ENCODE data around the gene CFAP161. TPM values are rescaled to one million over a fixed set of nuclear protein-coding genes. Genes with fewer than 3 reads are reported as not detected.
A peak's percentile ranks its signal among the peaks of the same experiment; 100 is the strongest.

Gene CFAP161
- total and polyA plus RNA-seq, 4 donors, result 2.4 to 11.2 (median 3.9) TPM

DNA sequence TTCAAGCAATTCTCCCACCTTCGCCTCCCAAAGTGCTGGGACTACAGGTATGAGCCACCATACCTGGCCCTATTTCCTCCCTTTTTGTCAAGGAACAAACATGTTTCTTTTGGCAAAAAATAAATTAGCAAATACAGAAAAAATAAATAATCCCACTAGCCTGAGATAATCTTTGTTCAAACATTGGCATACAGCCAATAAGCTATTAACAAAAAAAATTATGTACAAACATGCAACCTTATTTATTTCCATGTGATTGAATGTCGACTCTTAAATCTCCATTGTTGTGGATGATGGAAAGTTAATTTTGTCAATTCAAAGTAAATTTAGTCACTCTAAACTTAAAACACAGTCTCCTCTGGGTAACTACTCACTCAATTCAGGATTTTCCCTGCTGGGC, 44.3 kb downstream of the CFAP161 start:
- WGBS, 2 donors, result 73 to 84% methylated on average over 2 of the region's 2 CpGs
- H3K27ac ChIP-seq (ENCODE audit: low read depth in 1 of 2, low read length in 1 of 2), result no peak overlapping the region
- TF ChIP-seq, protein P1, sequence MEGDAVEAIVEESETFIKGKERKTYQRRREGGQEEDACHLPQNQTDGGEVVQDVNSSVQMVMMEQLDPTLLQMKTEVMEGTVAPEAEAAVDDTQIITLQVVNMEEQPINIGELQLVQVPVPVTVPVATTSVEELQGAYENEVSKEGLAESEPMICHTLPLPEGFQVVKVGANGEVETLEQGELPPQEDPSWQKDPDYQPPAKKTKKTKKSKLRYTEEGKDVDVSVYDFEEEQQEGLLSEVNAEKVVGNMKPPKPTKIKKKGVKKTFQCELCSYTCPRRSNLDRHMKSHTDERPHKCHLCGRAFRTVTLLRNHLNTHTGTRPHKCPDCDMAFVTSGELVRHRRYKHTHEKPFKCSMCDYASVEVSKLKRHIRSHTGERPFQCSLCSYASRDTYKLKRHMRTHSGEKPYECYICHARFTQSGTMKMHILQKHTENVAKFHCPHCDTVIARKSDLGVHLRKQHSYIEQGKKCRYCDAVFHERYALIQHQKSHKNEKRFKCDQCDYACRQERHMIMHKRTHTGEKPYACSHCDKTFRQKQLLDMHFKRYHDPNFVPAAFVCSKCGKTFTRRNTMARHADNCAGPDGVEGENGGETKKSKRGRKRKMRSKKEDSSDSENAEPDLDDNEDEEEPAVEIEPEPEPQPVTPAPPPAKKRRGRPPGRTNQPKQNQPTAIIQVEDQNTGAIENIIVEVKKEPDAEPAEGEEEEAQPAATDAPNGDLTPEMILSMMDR (IDR thresholded peaks at IDR 0.05; ENCODE audit: control extremely low read depth, extremely low read depth), result no peak
- H3K9ac ChIP-seq (ENCODE audit: insufficient read depth in 1 of 2, low read length in 2 of 2), result no peak overlapping the region
- ATAC-seq (ENCODE audit: insufficient read depth, low FRiP score) (no peak), DNase-seq (no peak)
- peaks cover 0 to 21% (median 0%) of the 10 kb centered on the region in 5 donors for H3K4me1 ChIP-seq (ENCODE audit: control insufficient read depth in 5 of 5, insufficient read depth in 5 of 5, low read length in 5 of 5)
- H3K4me3 ChIP-seq, result no peak overlapping the region
- peaks cover 0 to 3% (median 0%) of the 10 kb centered on the region in 3 donors for H3K27me3 ChIP-seq (ENCODE audit: control insufficient read depth in 3 of 3, insufficient read depth in 3 of 3, low read length in 2 of 3)
- H3K36me3 ChIP-seq (ENCODE audit: control insufficient read depth in 4 of 4, insufficient read depth in 4 of 4, low read length in 4 of 4), result no peaks in the 10 kb centered on the region
- H3K9me3 ChIP-seq (ENCODE audit: control insufficient read depth in 4 of 4, insufficient read depth in 3 of 4, low read length in 3 of 4), result no peaks in the 10 kb centered on the region

DNA sequence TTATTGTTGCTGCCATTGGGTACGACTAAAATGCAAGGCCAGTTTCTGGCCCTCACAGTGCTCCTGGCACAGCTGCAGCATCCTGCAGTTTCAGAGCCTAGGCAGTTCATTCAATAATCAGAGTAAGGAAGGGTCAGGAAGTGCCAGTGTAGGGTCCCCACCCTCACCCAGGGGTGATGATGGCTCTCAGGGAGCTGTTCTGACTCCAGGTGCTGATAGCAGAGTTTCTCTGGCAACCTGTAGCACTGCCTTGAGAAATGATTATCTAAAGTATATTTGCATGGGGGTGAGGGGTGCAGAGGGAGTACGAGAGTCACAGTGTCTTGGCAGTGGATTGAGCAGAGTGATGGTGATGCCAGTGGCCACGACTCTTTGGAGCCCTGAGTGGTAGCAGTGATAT, 47.1 kb downstream of the CFAP161 start:
- Histone ChIP-seq H3K4me3 (no peak overlapping the region), H3K9me3 (ENCODE audit: control insufficient read depth in 4 of 4, insufficient read depth in 3 of 4, low read length in 3 of 4) (no peaks in the 10 kb centered on the region), H3K27me3 (ENCODE audit: control insufficient read depth in 3 of 3, insufficient read depth in 3 of 3, low read length in 2 of 3) (peaks cover 0 to 3% (median 0%) of the 10 kb centered on the region in 3 donors), H3K4me1 (ENCODE audit: control insufficient read depth in 5 of 5, insufficient read depth in 5 of 5, low read length in 5 of 5) (peaks cover 0 to 28% (median 3%) of the 10 kb centered on the region in 5 donors), H3K9ac (ENCODE audit: insufficient read depth in 1 of 2, low read length in 2 of 2) (no peak overlapping the region), H3K27ac (ENCODE audit: low read depth in 1 of 2, low read length in 1 of 2) (peak overlapping the region in 1 of 2 donors; percentile 58), H3K36me3 (ENCODE audit: control insufficient read depth in 4 of 4, insufficient read depth in 4 of 4, low read length in 4 of 4) (peaks cover 0 to 2% (median 0%) of the 10 kb centered on the region in 4 donors)
- DNase-seq (no peak), ATAC-seq (ENCODE audit: insufficient read depth, low FRiP score) (no peak)
- TF ChIP-seq, protein P1 (IDR thresholded peaks at IDR 0.05; ENCODE audit: control extremely low read depth, extremely low read depth), result no peak
- 67 to 76% methylated on average over 3 of the region's 3 CpGs for WGBS, 2 donors

DNA sequence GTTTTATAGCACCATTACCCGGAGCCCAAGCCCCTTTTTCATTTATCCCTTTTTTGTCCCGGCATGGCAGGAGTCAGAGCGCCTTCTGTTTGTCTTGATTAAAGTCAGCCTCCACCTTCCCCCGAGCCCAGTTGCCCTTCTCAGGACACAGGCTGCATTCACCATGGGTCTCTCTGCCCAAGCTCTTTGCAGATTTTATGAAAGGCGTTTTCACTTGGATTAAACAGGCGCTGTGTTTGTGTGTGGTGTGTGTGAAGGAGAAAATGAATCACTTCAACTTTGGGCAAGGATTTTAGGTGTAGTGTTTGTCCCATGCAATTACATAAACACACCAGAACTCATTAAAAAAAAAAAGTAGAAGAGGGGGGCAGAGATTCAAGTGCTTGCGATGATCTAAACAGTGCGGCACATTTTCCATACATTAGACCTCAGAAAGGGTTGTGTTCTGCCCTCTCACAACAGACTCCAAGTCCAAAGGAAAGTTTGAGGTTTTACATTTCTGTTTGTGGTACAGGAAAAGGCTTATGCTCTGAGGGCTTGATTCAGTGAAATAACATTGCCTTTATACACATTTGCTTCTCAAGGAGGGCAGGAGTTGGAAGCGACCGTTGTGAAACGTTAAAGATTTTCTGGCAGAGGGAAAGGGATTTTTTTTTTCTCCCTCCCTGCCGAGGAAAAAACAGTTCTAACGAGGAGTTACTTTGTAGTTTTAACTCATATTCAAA, 48.1 kb downstream of the CFAP161 start:
- H3K27ac ChIP-seq (ENCODE audit: low read depth in 1 of 2, low read length in 1 of 2), result peak overlapping the region in 1 of 2 donors; percentile 60
- TF ChIP-seq, protein P1 (IDR thresholded peaks at IDR 0.05; ENCODE audit: control extremely low read depth, extremely low read depth), result no peak
- WGBS, 2 donors, result 40 to 61% methylated on average over 13 of the region's 13 CpGs
- no peak overlapping the region for H3K4me3 ChIP-seq
- ATAC-seq (ENCODE audit: insufficient read depth, low FRiP score), result no peak
- no peaks in the 10 kb centered on the region for H3K9me3 ChIP-seq (ENCODE audit: control insufficient read depth in 4 of 4, insufficient read depth in 3 of 4, low read length in 3 of 4)
- DNase-seq, result peak in 2 of 3 donors; percentile 72 to 81
- H3K36me3 ChIP-seq (ENCODE audit: control insufficient read depth in 4 of 4, insufficient read depth in 4 of 4, low read length in 4 of 4), result peaks cover 0 to 2% (median 0%) of the 10 kb centered on the region in 4 donors
- H3K27me3 ChIP-seq (ENCODE audit: control insufficient read depth in 3 of 3, insufficient read depth in 3 of 3, low read length in 2 of 3), result peaks cover 0 to 3% (median 0%) of the 10 kb centered on the region in 3 donors
- H3K9ac ChIP-seq (ENCODE audit: insufficient read depth in 1 of 2, low read length in 2 of 2), result peak overlapping the region in 1 of 2 donors; percentile 80
- peaks cover 0 to 23% (median 0%) of the 10 kb centered on the region in 5 donors for H3K4me1 ChIP-seq (ENCODE audit: control insufficient read depth in 5 of 5, insufficient read depth in 5 of 5, low read length in 5 of 5)

All from lung (tissue), 12 donors.